Measurements from ENCODE around the gene C1orf198. TPM values are rescaled to one million over a fixed set of nuclear protein-coding genes. Genes with fewer than 3 reads are reported as not detected.

Gene C1orf198, protein sequence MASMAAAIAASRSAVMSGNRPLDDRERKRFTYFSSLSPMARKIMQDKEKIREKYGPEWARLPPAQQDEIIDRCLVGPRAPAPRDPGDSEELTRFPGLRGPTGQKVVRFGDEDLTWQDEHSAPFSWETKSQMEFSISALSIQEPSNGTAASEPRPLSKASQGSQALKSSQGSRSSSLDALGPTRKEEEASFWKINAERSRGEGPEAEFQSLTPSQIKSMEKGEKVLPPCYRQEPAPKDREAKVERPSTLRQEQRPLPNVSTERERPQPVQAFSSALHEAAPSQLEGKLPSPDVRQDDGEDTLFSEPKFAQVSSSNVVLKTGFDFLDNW
- total RNA-seq, result 43.7 and 54.5 TPM in 2 replicates

DNA sequence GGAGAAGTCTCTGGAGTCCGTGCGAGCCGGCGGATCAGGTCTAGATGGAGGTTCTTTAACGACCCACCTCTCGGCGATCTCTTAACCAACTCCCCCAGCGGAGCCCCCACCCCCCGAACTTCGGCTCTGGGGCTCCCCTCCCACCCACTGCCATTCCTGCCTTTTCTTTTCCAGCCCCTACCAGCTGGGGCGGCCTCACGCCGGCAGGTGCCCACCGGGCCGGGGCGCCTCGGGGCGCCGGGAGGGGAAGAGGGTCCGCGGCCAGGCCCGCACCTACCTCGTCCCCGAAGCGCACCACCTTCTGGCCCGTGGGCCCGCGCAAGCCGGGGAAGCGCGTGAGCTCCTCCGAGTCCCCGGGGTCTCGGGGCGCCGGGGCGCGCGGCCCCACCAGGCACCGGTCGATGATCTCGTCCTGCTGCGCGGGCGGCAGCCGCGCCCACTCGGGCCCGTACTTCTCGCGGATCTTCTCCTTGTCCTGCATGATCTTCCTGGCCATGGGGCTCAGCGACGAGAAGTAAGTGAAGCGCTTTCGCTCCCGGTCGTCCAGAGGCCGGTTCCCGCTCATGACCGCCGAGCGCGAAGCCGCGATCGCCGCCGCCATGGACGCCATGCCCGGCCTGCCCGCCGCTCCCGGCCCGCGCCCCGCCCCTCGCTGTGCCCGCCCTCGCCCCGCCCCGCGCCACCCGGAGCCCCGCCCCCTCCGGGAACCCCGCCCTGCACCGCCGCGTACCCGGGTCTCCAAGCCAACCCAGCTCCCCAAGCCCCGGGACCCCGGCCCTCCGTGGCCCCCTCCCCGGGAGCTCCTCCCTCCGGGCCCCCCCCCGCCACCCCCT, at the start of gene C1orf198:
C1orf198 (minus strand) TSS at position 619 of the 833 bp plus-strand sequence; CDS start at position 610, 9 bp downstream.
- DNase-seq (ENCODE audit: low read depth), result no peak
- TF ChIP-seq, protein P1, sequence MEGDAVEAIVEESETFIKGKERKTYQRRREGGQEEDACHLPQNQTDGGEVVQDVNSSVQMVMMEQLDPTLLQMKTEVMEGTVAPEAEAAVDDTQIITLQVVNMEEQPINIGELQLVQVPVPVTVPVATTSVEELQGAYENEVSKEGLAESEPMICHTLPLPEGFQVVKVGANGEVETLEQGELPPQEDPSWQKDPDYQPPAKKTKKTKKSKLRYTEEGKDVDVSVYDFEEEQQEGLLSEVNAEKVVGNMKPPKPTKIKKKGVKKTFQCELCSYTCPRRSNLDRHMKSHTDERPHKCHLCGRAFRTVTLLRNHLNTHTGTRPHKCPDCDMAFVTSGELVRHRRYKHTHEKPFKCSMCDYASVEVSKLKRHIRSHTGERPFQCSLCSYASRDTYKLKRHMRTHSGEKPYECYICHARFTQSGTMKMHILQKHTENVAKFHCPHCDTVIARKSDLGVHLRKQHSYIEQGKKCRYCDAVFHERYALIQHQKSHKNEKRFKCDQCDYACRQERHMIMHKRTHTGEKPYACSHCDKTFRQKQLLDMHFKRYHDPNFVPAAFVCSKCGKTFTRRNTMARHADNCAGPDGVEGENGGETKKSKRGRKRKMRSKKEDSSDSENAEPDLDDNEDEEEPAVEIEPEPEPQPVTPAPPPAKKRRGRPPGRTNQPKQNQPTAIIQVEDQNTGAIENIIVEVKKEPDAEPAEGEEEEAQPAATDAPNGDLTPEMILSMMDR (conservative IDR thresholded peaks at IDR 0.05; ENCODE audit: low read depth, low read length), result no peak
- peak within 1 kb of the TSS; percentile 76 for H3K4me3 ChIP-seq (ENCODE audit: low read depth, low read length)

DNA sequence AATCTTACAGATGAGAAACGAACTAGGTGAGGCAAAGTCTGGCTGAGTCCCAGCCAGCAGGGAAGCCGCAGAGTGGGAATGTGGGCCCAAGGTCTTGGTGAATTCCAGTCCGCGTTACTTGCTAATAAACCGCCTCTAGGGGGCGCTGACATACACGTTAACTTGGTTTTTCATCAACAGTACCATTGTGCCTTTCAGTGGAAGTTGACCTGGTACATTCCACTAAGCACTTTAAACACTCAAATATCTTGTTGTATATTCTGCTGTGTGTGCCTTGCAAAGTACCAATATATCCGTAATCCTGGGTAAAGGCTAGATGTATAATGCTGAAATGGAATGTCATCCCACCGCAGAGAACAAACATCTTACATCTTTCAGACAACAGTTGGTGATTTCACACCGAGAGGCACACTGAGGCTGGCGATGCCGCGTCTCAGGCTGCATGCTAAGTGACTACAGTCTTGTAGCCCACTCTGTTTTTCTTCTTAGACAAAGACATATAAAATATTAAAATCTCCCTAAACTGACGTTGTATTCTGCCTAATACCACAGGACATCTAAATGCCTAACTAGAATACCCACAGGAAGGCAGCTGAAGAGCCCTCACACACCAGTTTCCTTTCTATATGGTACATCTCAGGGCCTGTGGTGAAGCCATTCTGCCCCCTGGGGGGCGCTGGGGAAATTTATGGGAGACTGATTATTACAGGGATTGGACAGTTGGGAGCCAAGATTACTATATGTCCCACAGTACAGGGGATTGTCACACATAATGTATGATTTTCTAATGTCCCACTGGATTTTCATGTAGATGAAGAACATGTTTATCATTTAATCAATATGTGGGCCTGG, 49.2 kb upstream of the C1orf198 start:
- H3K4me3 ChIP-seq (ENCODE audit: low read depth, low read length), result no peak overlapping the region
- TF ChIP-seq, protein P1 (conservative IDR thresholded peaks at IDR 0.05; ENCODE audit: low read depth, low read length), result peak; percentile 77
- peak; percentile 30 for DNase-seq (ENCODE audit: low read depth)

DNA sequence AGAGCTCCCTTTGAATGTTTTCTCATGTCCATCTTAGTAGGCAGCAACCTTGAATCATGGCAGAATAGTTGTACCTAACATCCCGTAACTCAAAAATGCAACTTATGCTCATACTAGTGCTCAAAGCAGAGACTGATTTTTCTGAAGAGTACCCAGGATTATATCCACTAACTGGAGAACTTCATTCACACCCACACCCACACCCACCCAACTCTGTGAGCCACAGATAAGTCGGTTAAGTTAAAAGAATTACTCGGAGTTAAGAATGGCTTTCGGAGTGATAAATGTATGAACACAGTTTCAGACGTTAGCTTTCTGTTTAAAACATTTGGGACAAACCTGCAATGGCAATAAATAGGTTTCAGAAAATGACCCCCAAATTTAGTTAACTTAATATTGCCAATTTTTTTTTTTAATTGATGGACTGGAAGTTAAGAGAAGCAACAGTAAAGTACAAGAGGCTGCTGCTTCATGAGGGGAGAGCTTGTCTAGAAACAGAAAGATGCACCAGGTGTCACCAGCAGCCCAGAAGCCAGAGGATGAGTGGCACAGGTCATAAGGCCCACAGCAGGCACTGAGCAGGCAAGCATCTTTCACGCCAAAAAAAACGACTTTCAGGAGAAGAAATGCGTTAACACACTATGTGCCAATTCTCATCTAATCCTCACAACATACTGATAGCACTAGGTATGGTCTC, 48.4 kb upstream of the C1orf198 start:
- DNase-seq (ENCODE audit: low read depth), result no peak
- TF ChIP-seq, protein P1 (conservative IDR thresholded peaks at IDR 0.05; ENCODE audit: low read depth, low read length), result no peak
- no peak overlapping the region for H3K4me3 ChIP-seq (ENCODE audit: low read depth, low read length)

- no peak for DNase-seq (ENCODE audit: low read depth)
- H3K4me3 ChIP-seq (ENCODE audit: low read depth, low read length), result no peak overlapping the region
- TF ChIP-seq, protein P1 (conservative IDR thresholded peaks at IDR 0.05; ENCODE audit: low read depth, low read length), result no peak
Measured at GRCh38 chr1:230915078-230915477, 46.8 kb upstream of the C1orf198 start.

DNA sequence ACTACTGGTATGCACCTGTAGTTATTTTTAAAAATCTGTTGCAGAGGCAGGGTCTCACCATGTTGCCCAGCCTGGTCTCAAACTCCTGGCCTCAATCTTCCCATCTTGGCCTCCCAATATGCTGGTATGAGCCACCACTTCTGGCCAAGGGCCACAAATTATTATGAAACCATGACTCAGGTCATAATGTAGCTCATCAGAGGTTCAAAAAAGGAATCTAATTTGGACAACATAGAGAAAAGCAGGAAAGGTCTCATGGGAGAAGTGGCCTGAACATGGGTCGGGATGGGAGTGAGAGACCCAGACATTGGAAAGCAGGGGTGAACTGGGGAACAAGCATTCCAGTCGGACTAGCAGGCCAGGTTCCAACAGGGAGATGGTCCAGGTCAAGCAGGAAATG, 45.2 kb upstream of the C1orf198 start:
- no peak overlapping the region for H3K4me3 ChIP-seq (ENCODE audit: low read depth, low read length)
- TF ChIP-seq, protein P1 (conservative IDR thresholded peaks at IDR 0.05; ENCODE audit: low read depth, low read length), result no peak
- DNase-seq (ENCODE audit: low read depth), result no peak

GRCh38 chr1:230910755-230911117, 42.4 kb upstream of the C1orf198 start:
- H3K4me3 ChIP-seq (ENCODE audit: low read depth, low read length), result no peak overlapping the region
- DNase-seq (ENCODE audit: low read depth), result no peak
- TF ChIP-seq, protein P1 (conservative IDR thresholded peaks at IDR 0.05; ENCODE audit: low read depth, low read length), result no peak

Data from epithelial cell of proximal tubule (primary cell).